Stimulated activated CD8-positive, alpha-beta memory T cell treated with anti-CD3 and anti-CD28 coated beads, Interleukin-12 subunit alpha, Interleukin-12 subunit beta, amount 100 ng/mL, for 4 hours (primary cell): ENCODE results near the gene ERAL1.
"Not testable (repeated sequence)": the region's sequence is repeated elsewhere in the genome, so short reads cannot be mapped to it uniquely, and the experiment has no call there.

Experiments
- DNase-seq: peaks from one replicate; pipeline ENCODE4 v3.0.0-alpha.2; 2020; ENCODE audit warnings: low read depth

Gene ERAL1

DNA sequence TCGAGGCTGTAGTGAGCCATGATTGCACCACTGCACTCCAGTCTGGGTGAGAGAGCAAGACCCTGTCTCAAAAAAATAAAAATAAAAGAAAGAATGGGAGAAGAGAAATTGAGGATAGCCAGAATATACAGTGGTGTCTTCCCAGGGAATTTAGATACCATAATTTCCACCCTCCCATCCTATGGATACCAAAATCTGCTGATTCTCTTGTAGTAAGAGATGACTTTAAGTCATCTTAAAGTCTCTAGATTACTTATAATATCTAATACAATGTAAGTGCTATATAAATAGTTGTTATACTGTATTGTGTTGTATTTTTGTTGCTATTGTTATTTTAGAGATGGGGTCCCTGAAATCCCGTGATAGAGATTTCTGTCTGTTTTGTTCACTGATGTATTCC is 1.5 kb upstream of the ERAL1 start:
- no peak for DNase-seq

- no peak for DNase-seq
These were observed 492 bp downstream of the ERAL1 start for GRCh38 chr17:28855336-28855679.

DNA sequence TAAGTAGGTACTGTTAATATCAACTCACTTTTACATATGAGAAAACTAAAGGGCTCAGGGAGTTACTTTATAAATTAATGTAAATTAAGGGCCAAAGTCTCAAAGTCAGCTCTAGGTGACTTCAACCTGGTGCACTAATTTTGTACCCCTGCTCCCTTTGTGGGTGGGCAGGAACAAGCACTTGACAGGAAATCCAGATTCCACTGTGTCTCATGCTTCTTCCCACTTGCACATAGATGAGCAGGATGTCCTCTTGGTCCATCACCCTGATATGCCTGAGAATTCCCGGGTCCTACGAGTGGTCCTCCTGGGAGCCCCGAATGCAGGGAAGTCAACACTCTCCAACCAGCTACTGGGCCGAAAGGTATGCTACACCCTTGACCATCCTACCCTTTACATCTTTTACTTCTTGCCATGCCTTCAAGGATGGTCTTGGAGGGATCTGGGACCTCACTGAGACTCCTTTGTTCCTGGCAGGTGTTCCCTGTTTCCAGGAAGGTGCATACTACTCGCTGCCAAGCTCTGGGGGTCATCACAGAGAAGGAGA is 1.3 kb downstream of the ERAL1 start:
- DNase-seq, result no peak

GRCh38 chr17:28857905-28858800 is 3.3 kb downstream of the ERAL1 start:
- DNase-seq, result no peak

GRCh38 chr17:28858801-28859355 is 4.1 kb downstream of the ERAL1 start:
- DNase-seq, result no peak

DNA sequence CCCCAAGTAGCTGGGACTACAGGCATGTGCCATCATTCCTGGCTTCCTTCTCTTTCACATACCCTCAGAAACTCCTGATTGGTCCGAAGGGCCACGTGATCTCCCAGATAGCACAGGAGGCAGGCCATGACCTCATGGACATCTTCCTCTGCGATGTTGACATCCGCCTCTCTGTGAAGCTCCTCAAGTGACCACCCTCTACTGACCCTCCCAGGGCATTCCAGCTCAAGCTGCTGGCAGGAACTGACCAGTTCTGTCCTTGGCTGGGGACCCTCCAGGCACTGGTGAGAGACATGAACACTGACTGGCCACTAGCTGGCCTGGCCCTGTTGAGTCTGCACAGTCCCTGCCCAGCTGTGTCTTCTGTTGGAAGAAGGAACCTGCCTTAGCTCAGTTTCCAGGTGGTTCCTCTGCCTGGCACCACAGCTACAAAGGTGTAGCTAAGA is 5.6 kb downstream of the ERAL1 start:
- DNase-seq, result no peak

DNA sequence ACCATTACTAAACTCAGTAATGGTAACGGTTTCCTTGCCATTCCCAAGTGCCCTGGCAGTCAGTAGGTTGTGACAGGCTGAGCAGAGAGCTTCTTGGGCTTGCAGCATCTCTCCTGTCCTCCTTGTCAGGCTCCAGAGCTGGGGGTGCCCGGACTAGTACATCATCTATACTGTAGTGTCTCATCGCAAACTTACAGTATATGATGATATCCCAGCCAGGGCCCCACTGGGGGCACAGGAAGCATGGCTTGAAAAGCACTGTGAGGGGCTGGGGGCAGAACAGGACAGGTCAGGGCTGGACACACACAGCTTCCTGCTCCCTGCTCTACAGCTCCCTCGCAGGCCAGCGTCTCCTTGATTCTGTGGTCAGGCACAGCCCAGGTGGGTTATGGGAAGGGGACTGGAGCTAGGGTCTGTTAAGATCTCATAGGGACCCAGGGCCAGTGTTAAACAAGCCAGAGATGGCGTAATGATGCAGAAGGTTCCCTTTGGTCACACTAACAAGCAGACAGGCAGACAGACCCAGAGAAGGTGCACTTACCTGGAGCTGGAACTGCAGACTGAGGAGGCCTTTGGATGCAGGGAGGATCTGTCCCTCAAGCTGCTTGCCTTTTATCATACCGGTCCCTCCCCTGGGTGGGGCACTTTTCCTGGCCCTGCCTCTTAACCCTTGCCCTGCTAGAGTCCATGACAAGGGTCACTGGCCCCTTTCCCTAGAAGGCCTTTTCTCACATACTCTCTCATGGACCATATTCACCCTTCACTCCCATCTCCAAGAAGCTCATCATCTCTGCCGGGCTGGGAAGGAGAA is 6.8 kb downstream of the ERAL1 start:
- no peak for DNase-seq

- no peak for DNase-seq
These were observed 7.7 kb downstream of the ERAL1 start for GRCh38 chr17:28862561-28862960.

DNA sequence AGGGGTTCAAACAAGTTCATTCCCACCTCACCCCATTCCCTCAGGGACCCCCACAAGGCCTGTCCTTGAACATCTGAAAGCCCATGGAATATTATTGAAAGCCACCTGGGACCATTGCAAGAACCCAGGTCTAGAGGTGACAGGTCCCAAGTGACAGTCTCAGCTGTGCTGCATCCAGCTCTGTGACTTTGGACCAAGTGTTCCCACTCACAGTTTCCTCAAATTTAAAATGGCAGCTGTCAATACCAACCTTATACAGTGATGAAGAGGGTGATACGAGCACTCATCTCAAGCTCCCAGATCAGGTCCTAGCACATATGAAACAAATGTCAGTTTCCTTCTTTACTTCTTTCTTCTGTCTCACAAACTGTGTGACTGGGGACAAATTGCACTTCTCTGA is 9.1 kb downstream of the ERAL1 start:
- no peak for DNase-seq

DNA sequence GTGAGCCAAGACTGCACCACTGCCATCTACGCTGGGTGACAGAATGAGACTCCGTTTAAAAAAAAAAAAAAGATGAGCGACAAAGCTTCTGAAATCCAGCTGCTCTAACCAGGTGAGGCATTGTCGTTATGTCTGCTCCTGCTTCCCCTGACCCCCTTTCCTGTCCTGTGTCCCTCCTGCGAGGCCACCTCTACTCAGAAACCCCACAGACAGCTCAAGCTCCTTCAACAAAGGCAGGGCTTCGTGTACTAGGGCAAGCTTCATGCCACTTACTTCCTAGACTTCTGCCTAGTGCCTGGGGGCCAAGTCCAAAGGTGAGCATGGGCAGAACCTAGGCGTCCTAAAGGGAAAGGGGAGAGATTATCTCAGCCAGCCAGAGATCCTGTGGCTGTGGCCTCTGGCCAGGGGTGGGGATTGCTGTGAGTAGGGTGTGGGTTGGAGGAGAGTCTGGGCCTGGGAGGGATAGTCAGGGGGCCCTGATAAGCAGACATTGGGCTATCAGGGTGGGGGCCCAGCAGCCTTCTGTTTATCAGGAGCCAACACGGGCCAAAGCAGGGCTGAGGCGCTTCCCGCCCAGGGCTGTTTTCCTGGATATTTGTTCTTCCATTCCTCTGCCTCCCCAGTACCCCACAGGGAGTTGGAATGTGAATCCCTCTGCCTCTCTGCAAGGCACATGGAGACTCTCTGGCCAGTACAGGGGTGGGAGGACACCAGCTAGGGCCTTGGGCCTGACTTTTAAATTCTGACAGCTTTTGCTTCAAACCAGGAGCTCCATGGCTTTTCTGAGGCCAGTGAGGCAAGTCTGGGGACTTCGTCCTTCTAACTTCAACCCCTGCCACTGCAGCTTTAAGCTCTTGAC is 10.4 kb downstream of the ERAL1 start:
- no peak for DNase-seq

DNA sequence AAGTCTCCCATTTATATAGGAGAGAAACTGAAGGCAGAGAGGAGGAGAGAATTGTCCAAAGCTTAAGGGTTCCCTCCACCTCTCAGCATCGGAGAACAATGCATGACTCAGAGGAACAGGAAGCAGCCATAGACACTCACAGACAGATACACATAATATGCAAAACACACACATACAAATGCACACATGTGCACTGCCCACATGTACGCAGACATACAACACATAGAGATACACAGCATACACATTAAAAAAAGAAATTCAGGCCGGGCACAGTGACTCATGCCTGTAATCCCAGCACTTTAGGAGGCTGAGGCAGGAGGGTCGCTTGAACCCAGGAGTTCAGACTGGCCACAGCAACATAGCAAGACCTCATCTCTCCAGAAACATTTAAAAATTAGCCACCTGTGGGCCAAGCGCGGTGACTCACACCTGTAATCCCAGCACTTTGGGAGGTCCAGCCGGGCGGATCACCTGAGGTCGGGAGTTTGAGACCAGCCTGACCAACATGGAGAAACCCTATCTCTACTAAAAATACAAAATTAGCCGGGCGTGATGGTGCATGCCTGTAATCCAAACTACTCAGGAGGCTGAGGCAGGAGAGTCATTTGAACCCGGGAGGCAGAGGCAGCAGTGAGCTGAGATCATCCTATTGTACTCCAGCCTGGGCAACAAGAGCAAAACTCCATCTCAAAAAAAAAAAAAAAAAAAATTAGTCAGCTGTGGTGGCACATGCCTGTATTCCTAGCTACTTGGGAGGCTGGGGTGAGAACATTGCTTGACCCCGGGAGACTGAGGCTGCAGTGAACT is 11.3 kb downstream of the ERAL1 start:
- no peak for DNase-seq

DNA sequence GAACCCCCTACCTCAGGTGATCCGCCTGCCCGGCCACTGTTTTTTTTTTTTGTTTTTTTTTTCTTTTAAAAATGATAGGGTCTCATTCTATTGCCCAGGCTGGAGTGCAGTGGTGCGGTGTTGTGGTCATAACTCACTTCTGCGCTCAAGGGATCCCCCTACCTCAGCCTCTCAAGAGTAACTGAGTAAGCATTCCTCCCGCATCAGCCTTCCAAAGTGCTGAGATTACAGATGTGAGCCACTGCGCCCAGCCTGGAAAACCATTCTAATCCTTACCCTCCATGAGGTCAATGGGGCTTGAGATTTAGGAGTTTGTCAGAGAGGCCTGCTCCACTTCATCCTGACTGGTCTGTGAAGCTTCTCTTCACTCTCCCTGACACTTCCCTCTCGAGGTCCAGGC is 12.5 kb downstream of the ERAL1 start:
- no peak for DNase-seq

GRCh38 chr17:28871056-28871579 is 16.3 kb downstream of the ERAL1 start:
- no peak for DNase-seq

GRCh38 chr17:28873839-28874238 is 19.0 kb downstream of the ERAL1 start:
- DNase-seq, result no peak

GRCh38 chr17:28874750-28875149 is 19.9 kb downstream of the ERAL1 start:
- DNase-seq, result no peak

GRCh38 chr17:28875848-28876550 is 21.2 kb downstream of the ERAL1 start:
- DNase-seq, result no peak

GRCh38 chr17:28877150-28877711 is 22.4 kb downstream of the ERAL1 start:
- not testable (repeated sequence) for DNase-seq

- DNase-seq, result no peak
These were observed 23.5 kb downstream of the ERAL1 start for GRCh38 chr17:28878158-28878910.

- DNase-seq, result no peak
These were observed 24.2 kb downstream of the ERAL1 start for GRCh38 chr17:28878981-28879380.
